GM21528 (cell line): ENCODE data around the gene SPAG8.

Experiments
- ATAC-seq: cut with Tn5 transposase; IDR thresholded peaks from one replicate; pipeline ENCODE4 v1.9.1; 2021; ENCODE audit warnings: mild to moderate bottlenecking, moderate library complexity; ENCODE audit not compliant: unreplicated experiment, low FRiP score

Gene SPAG8

GRCh38 chr9:35840881-35841644 lies 29.0 kb upstream of the SPAG8 start:
- no peak for ATAC-seq

- no peak for ATAC-seq
These were observed 27.9 kb upstream of the SPAG8 start for GRCh38 chr9:35839926-35840325.

GRCh38 chr9:35836595-35836994 lies 24.5 kb upstream of the SPAG8 start:
- no peak for ATAC-seq

- no peak for ATAC-seq
These were observed 23.7 kb upstream of the SPAG8 start for GRCh38 chr9:35835766-35836165.

- no peak for ATAC-seq
These were observed 23.2 kb upstream of the SPAG8 start for GRCh38 chr9:35835216-35835632.

- ATAC-seq, result no peak
These were observed 22.5 kb upstream of the SPAG8 start for GRCh38 chr9:35834260-35835215.

- ATAC-seq, result no peak
These were observed 20.8 kb upstream of the SPAG8 start for GRCh38 chr9:35832814-35833213.

- ATAC-seq, result no peak
These were observed 19.0 kb upstream of the SPAG8 start for GRCh38 chr9:35831040-35831439.

- no peak for ATAC-seq
These were observed 17.7 kb upstream of the SPAG8 start for GRCh38 chr9:35829764-35830096.

- peak; percentile 70 for ATAC-seq
These were observed 17.2 kb upstream of the SPAG8 start, which contains the start of gene TMEM8B for GRCh38 chr9:35829084-35829763. TMEM8B (plus strand) TSS chr9:35829228; CDS start chr9:35829448, 220 bp downstream.

- ATAC-seq, result peak; percentile 7
These were observed 16.6 kb upstream of the SPAG8 start, which contains the start of gene FAM221B for GRCh38 chr9:35828716-35829083. FAM221B (minus strand) TSS chr9:35828732; CDS start chr9:35826161, 2,571 bp downstream.

GRCh38 chr9:35827486-35827885 lies 15.4 kb upstream of the SPAG8 start:
- ATAC-seq, result no peak

GRCh38 chr9:35826071-35826701 lies 14.1 kb upstream of the SPAG8 start:
- no peak for ATAC-seq

GRCh38 chr9:35822926-35823325 lies 10.9 kb upstream of the SPAG8 start:
- ATAC-seq, result no peak

GRCh38 chr9:35820076-35820475 lies 8.0 kb upstream of the SPAG8 start:
- no peak for ATAC-seq

GRCh38 chr9:35818341-35818740 lies 6.3 kb upstream of the SPAG8 start:
- no peak for ATAC-seq

GRCh38 chr9:35816708-35817107 lies 4.6 kb upstream of the SPAG8 start:
- no peak for ATAC-seq

GRCh38 chr9:35814841-35815543 lies 2.9 kb upstream of the SPAG8 start, which contains the start of gene HINT2:
HINT2 (minus strand) TSS chr9:35815042; CDS start chr9:35814979, 63 bp downstream.
- ATAC-seq, result peak; percentile 78

GRCh38 chr9:35814106-35814840 lies 2.2 kb upstream of the SPAG8 start:
- ATAC-seq, result peak; percentile 26
